Naive B cell (primary cell): ENCODE data around the gene PDK2. TPM values are rescaled to one million over a fixed set of nuclear protein-coding genes. Genes with fewer than 3 reads are reported as not detected.
"Not testable (repeated sequence)": the region's sequence is repeated elsewhere in the genome, so short reads cannot be mapped to it uniquely, and the experiment has no call there.

Source experiments
- ATAC-seq, 2 donors: fragments of 150-1000 bp; cut with Tn5 transposase; 2 replicates each; pipeline ENCODE4 v1.10.0; 2021; ENCODE audit warnings: low read depth in 2 of 2, mild to moderate bottlenecking in 2 of 2, moderate library complexity in 2 of 2
- DNase-seq: peaks from one replicate; pipeline ENCODE4 v3.0.0; 2022
- H3K27ac Mint-ChIP-seq, 6 donors: one replicate each; pipeline ENCODE4 v1.8.0; 2020 to 2022; ENCODE audit warnings: mild to moderate bottlenecking in 6 of 6, mixed read lengths in 6 of 6, moderate library complexity in 5 of 6, inconsistent platforms in 2 of 6
- H3K27me3 Mint-ChIP-seq, 3 donors: one replicate each; pipeline ENCODE4 v1.8.0; 2021 to 2022; ENCODE audit warnings: mixed read lengths in 3 of 3, mild to moderate bottlenecking in 1 of 3
- H3K36me3 Mint-ChIP-seq, 2 donors: one replicate each; pipeline ENCODE4 v1.8.0; 2020 to 2022; ENCODE audit warnings: mixed read lengths in 2 of 2, inconsistent platforms in 1 of 2, mild to moderate bottlenecking in 1 of 2
- H3K4me1 Mint-ChIP-seq, 3 donors: one replicate each; pipeline ENCODE4 v1.8.0; 2020 to 2022; ENCODE audit warnings: mixed read lengths in 3 of 3, inconsistent platforms in 1 of 3, mild to moderate bottlenecking in 1 of 3, moderate library complexity in 1 of 3
- H3K4me3 Mint-ChIP-seq, 8 donors: one replicate each; pipeline ENCODE4 v1.8.0; 2020 to 2022; ENCODE audit warnings: mild to moderate bottlenecking in 8 of 8, mixed read lengths in 8 of 8, moderate library complexity in 8 of 8, inconsistent platforms in 2 of 8
- H3K9me3 Mint-ChIP-seq, 7 donors: one replicate each; pipeline ENCODE4 v1.8.0; 2020 to 2022; ENCODE audit warnings: mixed read lengths in 7 of 7, mild to moderate bottlenecking in 5 of 7, inconsistent platforms in 2 of 7, moderate library complexity in 1 of 7
- polyA plus RNA-seq, 6 donors: library from polyadenylated mRNA; unstranded; fragments of 300-500 nt; fragmentation: Illumina TruSeq; gene quantifications; one replicate each; pipeline ENCODE4 v1.2.3, GENCODE V29; 2021; ENCODE audit warnings: low read depth in 6 of 6

The PDK2 gene
- polyA plus RNA-seq, 6 donors from 2014 or later = 33.4 to 49.6 (median 40.3) TPM

GRCh38 chr17:50052822-50053653 lies 42.1 kb upstream of the PDK2 start:
- Mint-ChIP-seq H3K9me3 (no peaks in the 10 kb centered on the region), H3K36me3 (no peaks in the 10 kb centered on the region), H3K27ac (no peak overlapping the region), H3K4me1 (peaks cover 12 to 27% (median 24%) of the 10 kb centered on the region in 3 donors), H3K4me3 (peak overlapping the region in 2 of 8 donors; percentile 29 to 79), H3K27me3 (peaks cover 13 to 63% (median 41%) of the 10 kb centered on the region in 3 donors)
- no peak for ATAC-seq
- no peak for DNase-seq

- ATAC-seq (no peak), DNase-seq (no peak)
- Mint-ChIP-seq H3K4me1 (peaks cover 12 to 27% (median 24%) of the 10 kb centered on the region in 3 donors), H3K27me3 (peaks cover 18 to 64% (median 44%) of the 10 kb centered on the region in 3 donors), H3K27ac (no peak overlapping the region), H3K36me3 (no peaks in the 10 kb centered on the region), H3K9me3 (no peaks in the 10 kb centered on the region), H3K4me3 (peak overlapping the region in 1 of 8 donors; percentile 79)
Measured at GRCh38 chr17:50053654-50053960, 41.5 kb upstream of the PDK2 start.

GRCh38 chr17:50055055-50055425 lies 40.1 kb upstream of the PDK2 start:
- Mint-ChIP-seq H3K27me3 (peaks cover 24 to 72% (median 43%) of the 10 kb centered on the region in 3 donors), H3K27ac (peak overlapping the region in 2 of 6 donors; percentile 45 to 84), H3K4me3 (peak overlapping the region; percentile 79 to 95 (median 90)), H3K4me1 (peaks cover 12 to 27% (median 24%) of the 10 kb centered on the region in 3 donors), H3K36me3 (no peaks in the 10 kb centered on the region), H3K9me3 (no peaks in the 10 kb centered on the region)
- DNase-seq (peak; percentile 12), ATAC-seq (peak; percentile 18 to 27)

GRCh38 chr17:50055426-50056216 lies 39.5 kb upstream of the PDK2 start, which contains the start of gene ITGA3:
Gene ITGA3 (plus strand): TSS chr17:50056110. CDS start chr17:50056440, 330 bp downstream.
- Mint-ChIP-seq H3K27me3 (peaks cover 24 to 76% (median 44%) of the 10 kb centered on the region in 3 donors), H3K4me1 (peaks cover 12 to 27% (median 24%) of the 10 kb centered on the region in 3 donors), H3K36me3 (no peaks in the 10 kb centered on the region), H3K27ac (peak within 1 kb of the TSS in 3 of 6 donors; percentile 45 to 84 (median 80)), H3K9me3 (no peaks in the 10 kb centered on the region), H3K4me3 (peak within 1 kb of the TSS; percentile 79 to 95 (median 90))
- DNase-seq (peak; percentile 14), ATAC-seq (peak; percentile 47 to 48)

GRCh38 chr17:50056217-50056960 lies 38.8 kb upstream of the PDK2 start:
- Mint-ChIP-seq H3K27me3 (peaks cover 24 to 84% (median 52%) of the 10 kb centered on the region in 3 donors), H3K27ac (peak overlapping the region in 1 of 6 donors; percentile 80), H3K4me3 (peak overlapping the region; percentile 79 to 95 (median 90)), H3K36me3 (no peaks in the 10 kb centered on the region), H3K4me1 (peaks cover 12 to 27% (median 24%) of the 10 kb centered on the region in 3 donors), H3K9me3 (no peaks in the 10 kb centered on the region)
- ATAC-seq (peak; percentile 74 to 76), DNase-seq (peak; percentile 20)

- ATAC-seq (no peak), DNase-seq (no peak)
- Mint-ChIP-seq H3K27me3 (peaks cover 24 to 88% (median 56%) of the 10 kb centered on the region in 3 donors), H3K27ac (no peak overlapping the region), H3K9me3 (no peaks in the 10 kb centered on the region), H3K4me3 (peak overlapping the region; percentile 79 to 95 (median 90)), H3K36me3 (no peaks in the 10 kb centered on the region), H3K4me1 (peaks cover 12 to 27% (median 24%) of the 10 kb centered on the region in 3 donors)
Measured at GRCh38 chr17:50056961-50057330, 38.2 kb upstream of the PDK2 start.

GRCh38 chr17:50057521-50057991 lies 37.6 kb upstream of the PDK2 start:
- ATAC-seq (no peak), DNase-seq (no peak)
- peak overlapping the region in 7 of 8 donors; percentile 27 to 94 (median 89) for H3K4me3 Mint-ChIP-seq
- H3K27me3 Mint-ChIP-seq = peaks cover 20 to 84% (median 54%) of the 10 kb centered on the region in 3 donors
- no peaks in the 10 kb centered on the region for H3K9me3 Mint-ChIP-seq
- H3K27ac Mint-ChIP-seq = no peak overlapping the region
- H3K4me1 Mint-ChIP-seq = peaks cover 12 to 27% (median 24%) of the 10 kb centered on the region in 3 donors
- no peaks in the 10 kb centered on the region for H3K36me3 Mint-ChIP-seq

GRCh38 chr17:50058296-50058953 lies 36.7 kb upstream of the PDK2 start:
- Mint-ChIP-seq H3K9me3 (no peaks in the 10 kb centered on the region), H3K4me1 (peaks cover 12 to 27% (median 24%) of the 10 kb centered on the region in 3 donors), H3K36me3 (no peaks in the 10 kb centered on the region), H3K27ac (no peak overlapping the region), H3K4me3 (peak overlapping the region in 6 of 8 donors; percentile 8 to 92 (median 64)), H3K27me3 (peaks cover 16 to 84% (median 49%) of the 10 kb centered on the region in 3 donors)
- DNase-seq (no peak), ATAC-seq (no peak)

GRCh38 chr17:50059256-50059655 lies 35.9 kb upstream of the PDK2 start:
- ATAC-seq (no peak), DNase-seq (no peak)
- H3K36me3 Mint-ChIP-seq = no peaks in the 10 kb centered on the region
- peaks cover 12 to 27% (median 24%) of the 10 kb centered on the region in 3 donors for H3K4me1 Mint-ChIP-seq
- H3K27ac Mint-ChIP-seq = peak overlapping the region in 1 of 6 donors; percentile 70
- no peaks in the 10 kb centered on the region for H3K9me3 Mint-ChIP-seq
- peak overlapping the region in 2 of 8 donors; percentile 29 to 79 for H3K4me3 Mint-ChIP-seq
- peaks cover 20 to 89% (median 57%) of the 10 kb centered on the region in 3 donors for H3K27me3 Mint-ChIP-seq

- Mint-ChIP-seq H3K9me3 (no peaks in the 10 kb centered on the region), H3K27ac (no peak overlapping the region), H3K4me3 (no peak overlapping the region), H3K4me1 (peaks cover 13 to 25% (median 22%) of the 10 kb centered on the region in 3 donors), H3K27me3 (peaks cover 20 to 88% (median 62%) of the 10 kb centered on the region in 3 donors), H3K36me3 (no peaks in the 10 kb centered on the region)
- DNase-seq (no peak), ATAC-seq (no peak)
Measured at GRCh38 chr17:50059759-50060273, 35.3 kb upstream of the PDK2 start.

- no peaks in the 10 kb centered on the region for H3K36me3 Mint-ChIP-seq
- peaks cover 11 to 17% (median 15%) of the 10 kb centered on the region in 3 donors for H3K4me1 Mint-ChIP-seq
- H3K27me3 Mint-ChIP-seq = peaks cover 20 to 89% (median 63%) of the 10 kb centered on the region in 3 donors
- no peaks in the 10 kb centered on the region for H3K9me3 Mint-ChIP-seq
- no peak for ATAC-seq
- H3K27ac Mint-ChIP-seq = peak overlapping the region in 1 of 6 donors; percentile 52
- DNase-seq = no peak
- H3K4me3 Mint-ChIP-seq = no peak overlapping the region
Measured at GRCh38 chr17:50060951-50061712, 34.0 kb upstream of the PDK2 start.

GRCh38 chr17:50061713-50062045 lies 33.5 kb upstream of the PDK2 start:
- Mint-ChIP-seq H3K27me3 (peaks cover 20 to 86% (median 63%) of the 10 kb centered on the region in 3 donors), H3K4me1 (peaks cover 7 to 12% (median 12%) of the 10 kb centered on the region in 3 donors)
- not testable (repeated sequence) for H3K4me3 Mint-ChIP-seq, H3K36me3 Mint-ChIP-seq, H3K27ac Mint-ChIP-seq, ATAC-seq, DNase-seq, H3K9me3 Mint-ChIP-seq
